Measurements from ENCODE around the gene GALNT18. TPM values are rescaled to one million over a fixed set of nuclear protein-coding genes. Genes with fewer than 3 reads are reported as not detected.

GALNT18 gene
- polyA plus RNA-seq, 1 experiment: 4.1 TPM

DNA sequence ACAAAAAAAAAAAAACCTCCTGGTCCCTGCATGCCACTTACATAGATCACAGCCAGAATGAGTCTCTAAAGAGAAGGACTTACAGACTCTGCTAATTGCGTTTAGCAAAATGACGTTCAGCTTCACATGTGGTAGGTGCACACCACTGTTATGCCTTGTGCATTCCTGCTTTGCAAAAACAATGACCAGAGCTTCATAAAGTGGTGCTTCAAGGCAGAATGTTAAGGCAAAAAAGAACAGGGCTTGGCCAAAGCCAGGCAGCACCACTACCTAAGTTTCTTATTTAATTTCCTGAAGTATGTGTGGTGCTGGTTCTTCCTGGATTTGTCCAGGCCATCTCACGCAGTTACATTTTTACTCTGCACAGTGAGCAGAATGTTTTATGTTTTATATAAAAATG is 85.2 kb downstream of the GALNT18 start:
- H3K27me3 ChIP-seq (ENCODE audit: control insufficient read depth, insufficient read depth, low read length): peaks cover 2% of the 10 kb centered on the region; the same call in 1 of the 2 replicates
- ChIA-PET CTCF (no interaction called here), POLR2A (no interaction called here)
- no peak overlapping the region for H3K4me3 ChIP-seq (ENCODE audit: low read depth, low read length)
- H3K36me3 ChIP-seq (ENCODE audit: control insufficient read depth, insufficient read depth, low read length): no peaks in the 10 kb centered on the region
- no peak for DNase-seq (ENCODE audit: low read depth)
- TF ChIP-seq, protein P1, sequence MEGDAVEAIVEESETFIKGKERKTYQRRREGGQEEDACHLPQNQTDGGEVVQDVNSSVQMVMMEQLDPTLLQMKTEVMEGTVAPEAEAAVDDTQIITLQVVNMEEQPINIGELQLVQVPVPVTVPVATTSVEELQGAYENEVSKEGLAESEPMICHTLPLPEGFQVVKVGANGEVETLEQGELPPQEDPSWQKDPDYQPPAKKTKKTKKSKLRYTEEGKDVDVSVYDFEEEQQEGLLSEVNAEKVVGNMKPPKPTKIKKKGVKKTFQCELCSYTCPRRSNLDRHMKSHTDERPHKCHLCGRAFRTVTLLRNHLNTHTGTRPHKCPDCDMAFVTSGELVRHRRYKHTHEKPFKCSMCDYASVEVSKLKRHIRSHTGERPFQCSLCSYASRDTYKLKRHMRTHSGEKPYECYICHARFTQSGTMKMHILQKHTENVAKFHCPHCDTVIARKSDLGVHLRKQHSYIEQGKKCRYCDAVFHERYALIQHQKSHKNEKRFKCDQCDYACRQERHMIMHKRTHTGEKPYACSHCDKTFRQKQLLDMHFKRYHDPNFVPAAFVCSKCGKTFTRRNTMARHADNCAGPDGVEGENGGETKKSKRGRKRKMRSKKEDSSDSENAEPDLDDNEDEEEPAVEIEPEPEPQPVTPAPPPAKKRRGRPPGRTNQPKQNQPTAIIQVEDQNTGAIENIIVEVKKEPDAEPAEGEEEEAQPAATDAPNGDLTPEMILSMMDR (IDR thresholded peaks at IDR 0.05; ENCODE audit: insufficient read depth, low read depth, low read length): no peak

DNA sequence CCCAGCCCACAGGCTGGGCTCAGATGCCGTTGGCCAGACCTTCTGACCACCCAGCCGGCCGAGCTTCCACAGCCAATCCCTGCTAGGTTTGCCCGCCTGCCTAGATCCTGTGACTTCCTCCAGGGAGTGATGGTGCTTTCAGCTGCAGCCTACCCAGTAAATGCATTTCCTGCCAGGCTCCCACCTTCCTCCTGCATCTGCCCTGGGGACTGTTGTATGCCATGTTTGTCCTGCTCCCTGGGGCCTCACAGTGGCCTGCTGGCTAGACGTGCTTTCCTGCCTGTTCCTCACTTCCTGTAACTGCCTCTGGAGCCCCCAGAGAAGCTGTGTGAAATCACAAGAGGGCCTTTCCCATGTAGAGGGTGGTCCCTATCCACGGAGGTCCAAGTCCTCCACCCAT is 86.2 kb downstream of the GALNT18 start:
- TF ChIP-seq, protein P1 (IDR thresholded peaks at IDR 0.05; ENCODE audit: insufficient read depth, low read depth, low read length): no peak
- H3K27me3 ChIP-seq (ENCODE audit: control insufficient read depth, insufficient read depth, low read length): 0 out of 2 replicates have a peak, but pooled peaks cover 2% of the 10 kb centered on the region
- DNase-seq (ENCODE audit: low read depth): no peak
- ChIA-PET CTCF (no interaction called here), POLR2A (no interaction called here)
- no peak overlapping the region for H3K4me3 ChIP-seq (ENCODE audit: low read depth, low read length)
- H3K36me3 ChIP-seq (ENCODE audit: control insufficient read depth, insufficient read depth, low read length): no peaks in the 10 kb centered on the region

DNA sequence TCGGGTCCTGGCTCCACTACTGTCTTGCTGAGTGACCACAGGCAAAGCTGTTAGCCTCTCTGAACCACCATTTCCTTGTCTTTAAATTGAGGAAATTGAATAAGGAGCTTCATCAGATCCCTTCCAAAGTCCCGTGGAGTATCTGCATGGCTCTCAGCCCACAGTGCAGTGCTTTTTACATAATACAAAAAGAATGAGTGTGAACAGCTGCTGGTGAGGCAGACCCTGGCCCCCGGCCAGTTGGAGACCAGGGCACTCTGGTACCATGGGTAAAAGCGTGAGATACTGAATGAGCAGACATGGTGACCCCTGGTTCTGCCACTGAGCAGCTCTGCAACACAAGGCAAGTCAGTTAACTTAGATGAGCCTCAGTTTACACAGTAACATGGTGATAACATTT is 86.8 kb downstream of the GALNT18 start:
- DNase-seq (ENCODE audit: low read depth): no peak
- CTCF ChIA-PET: interaction anchor here (0.9 kb wide), 1 partner anchor 252 kb away, joined by 3 read pairs; no protein-coding TSS in a partner anchor
- POLR2A ChIA-PET: no interaction called here

DNA sequence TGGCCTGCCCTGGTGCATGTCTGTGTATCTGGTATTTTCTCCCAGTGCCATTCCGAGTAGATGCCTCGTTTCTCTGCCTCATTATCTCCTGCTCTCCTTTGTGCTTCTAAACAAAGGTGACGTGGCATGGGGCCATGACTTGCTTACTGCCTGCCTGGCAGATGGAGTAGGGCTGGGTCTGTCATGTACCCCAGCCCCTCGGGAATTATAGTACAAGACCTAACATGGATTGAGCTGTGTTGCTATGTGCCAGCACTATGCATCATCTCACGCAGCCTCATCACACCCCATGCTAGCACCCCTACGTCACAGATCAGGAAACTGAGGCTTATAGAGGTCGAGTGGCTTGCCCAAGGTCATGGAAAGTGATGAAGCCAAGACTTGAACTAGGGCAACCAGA is 88.1 kb downstream of the GALNT18 start:
- Histone ChIP-seq H3K27me3 (ENCODE audit: control insufficient read depth, insufficient read depth, low read length) (no peaks in the 10 kb centered on the region), H3K4me3 (ENCODE audit: low read depth, low read length) (no peak overlapping the region), H3K36me3 (ENCODE audit: control insufficient read depth, insufficient read depth, low read length) (no peaks in the 10 kb centered on the region)
- POLR2A ChIA-PET: no interaction called here
- CTCF ChIA-PET: no interaction called here
- TF ChIP-seq, protein P1 (IDR thresholded peaks at IDR 0.05; ENCODE audit: insufficient read depth, low read depth, low read length): no peak
- no peak for DNase-seq (ENCODE audit: low read depth)

More for the DNA sequence above, 86.8 kb downstream of the GALNT18 start:
- TF ChIP-seq, protein P1 (IDR thresholded peaks at IDR 0.05; ENCODE audit: insufficient read depth, low read depth, low read length): no peak
- Histone ChIP-seq H3K27me3 (ENCODE audit: control insufficient read depth, insufficient read depth, low read length) (0 out of 2 replicates have a peak, but pooled peaks cover 2% of the 10 kb centered on the region), H3K4me3 (ENCODE audit: low read depth, low read length) (no peak overlapping the region), H3K36me3 (ENCODE audit: control insufficient read depth, insufficient read depth, low read length) (no peaks in the 10 kb centered on the region)

DNA sequence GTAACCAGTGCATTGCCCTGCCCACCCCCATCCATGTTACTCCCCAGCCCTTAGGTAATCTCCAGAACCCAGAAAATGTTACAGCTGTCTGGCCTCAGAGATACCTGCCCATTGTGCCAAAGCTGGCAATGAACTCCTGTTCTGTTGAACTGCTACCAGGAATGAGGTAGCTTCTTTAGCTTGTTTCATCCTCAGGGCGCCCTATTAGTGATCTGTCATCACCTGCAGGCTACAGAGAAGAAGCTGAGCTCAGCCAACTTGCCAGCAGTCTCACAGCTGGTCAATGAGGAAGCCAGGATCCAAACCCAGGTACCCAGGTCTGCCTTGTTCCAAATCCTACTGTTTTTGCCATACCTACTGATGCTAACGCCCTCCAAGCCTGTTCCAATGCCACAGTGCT is 88.7 kb downstream of the GALNT18 start:
- no peaks in the 10 kb centered on the region for H3K36me3 ChIP-seq (ENCODE audit: control insufficient read depth, insufficient read depth, low read length)
- ChIA-PET POLR2A (no interaction called here), CTCF (no interaction called here)
- DNase-seq (ENCODE audit: low read depth): no peak
- TF ChIP-seq, protein P1 (IDR thresholded peaks at IDR 0.05; ENCODE audit: insufficient read depth, low read depth, low read length): no peak
- H3K4me3 ChIP-seq (ENCODE audit: low read depth, low read length): no peak overlapping the region
- no peaks in the 10 kb centered on the region for H3K27me3 ChIP-seq (ENCODE audit: control insufficient read depth, insufficient read depth, low read length)
